GM18498 (cell line): ENCODE data around the gene COL5A3.
"Not testable (repeated sequence)": the region's sequence is repeated elsewhere in the genome, so short reads cannot be mapped to it uniquely, and the experiment has no call there.

Source experiments
- ATAC-seq: cut with Tn5 transposase; IDR thresholded peaks from one replicate; pipeline ENCODE4 v1.9.1; 2021; ENCODE audit warnings: mild to moderate bottlenecking, moderate library complexity; ENCODE audit not compliant: unreplicated experiment

Gene COL5A3

GRCh38 chr19:10010247-10010691 lies at the start of gene COL5A3:
TSS of gene COL5A3 (minus strand) at chr19:10010504. CDS start at chr19:10010385, 119 bp downstream.
- no peak for ATAC-seq

- no peak for ATAC-seq
Measured at GRCh38 chr19:10052602-10053360, 42.5 kb upstream of the COL5A3 start.

- ATAC-seq = no peak
Measured at GRCh38 chr19:10049626-10050025, 39.3 kb upstream of the COL5A3 start.

- ATAC-seq = no peak
Measured at GRCh38 chr19:10045371-10045770, 35.1 kb upstream of the COL5A3 start.

GRCh38 chr19:10044390-10044789 lies 34.1 kb upstream of the COL5A3 start:
- ATAC-seq = no peak

GRCh38 chr19:10043286-10043927 lies 33.1 kb upstream of the COL5A3 start:
- ATAC-seq = no peak

GRCh38 chr19:10037809-10038208 lies 27.5 kb upstream of the COL5A3 start:
- ATAC-seq = no peak

- no peak for ATAC-seq
Measured at GRCh38 chr19:10037367-10037766, 27.1 kb upstream of the COL5A3 start.

- no peak for ATAC-seq
Measured at GRCh38 chr19:10036601-10037071, 26.3 kb upstream of the COL5A3 start.

GRCh38 chr19:10033614-10034013 lies 23.3 kb upstream of the COL5A3 start:
- ATAC-seq = no peak

- ATAC-seq = peak; percentile 72
Measured at GRCh38 chr19:10027158-10027997, 17.1 kb upstream of the COL5A3 start.

- no peak for ATAC-seq
Measured at GRCh38 chr19:10026744-10027143, 16.4 kb upstream of the COL5A3 start.

- ATAC-seq = not testable (repeated sequence)
Measured at GRCh38 chr19:10023096-10023495, 12.8 kb upstream of the COL5A3 start.

- no peak for ATAC-seq
Measured at GRCh38 chr19:10021863-10022262, 11.6 kb upstream of the COL5A3 start.

GRCh38 chr19:10021446-10021845 lies 11.1 kb upstream of the COL5A3 start:
- no peak for ATAC-seq

GRCh38 chr19:10020851-10021250 lies 10.5 kb upstream of the COL5A3 start:
- ATAC-seq = no peak

GRCh38 chr19:10019246-10019645 lies 8.9 kb upstream of the COL5A3 start:
- ATAC-seq = no peak

GRCh38 chr19:10018786-10019185 lies 8.5 kb upstream of the COL5A3 start:
- ATAC-seq = no peak

GRCh38 chr19:10018263-10018662 lies 8.0 kb upstream of the COL5A3 start:
- no peak for ATAC-seq

GRCh38 chr19:10013834-10014618 lies 3.7 kb upstream of the COL5A3 start:
- ATAC-seq = no peak

GRCh38 chr19:10013316-10013715 lies 3.0 kb upstream of the COL5A3 start, which contains the start of gene RDH8:
TSS of gene RDH8 (plus strand) at chr19:10013483. CDS start at chr19:10013498, 15 bp downstream.
- no peak for ATAC-seq
